Spleen (tissue), 11 donors: ENCODE data around the gene CD38. TPM values are rescaled to one million over a fixed set of nuclear protein-coding genes. Genes with fewer than 3 reads are reported as not detected.

ENCODE experiments used
- DNase-seq: peaks from one replicate; pipeline ENCODE4 v3.0.0-alpha.2; 2020
- H3K27ac ChIP-seq, 8 donors: fragments of 200-600 bp; sonication (generic) in 7 of 8; 1 replicate in 4 of 8; 2 replicates in 4 of 8; pipeline versions ENCODE4 v1.5.0 to v1.8.0; 2016 to 2021; ENCODE audit warnings: inconsistent platforms in 4 of 8, mild to moderate bottlenecking in 4 of 8, moderate library complexity in 1 of 8
- H3K27me3 ChIP-seq, 7 donors: fragments of 200-600 bp; sonication (generic) in 6 of 7; replicated peaks in 1 of 7; 1 replicate in 4 of 7; 2 replicates in 3 of 7; pipeline versions ENCODE4 v1.5.0 to v1.8.0; 2016 to 2021; ENCODE audit warnings: inconsistent platforms in 3 of 7, mild to moderate bottlenecking in 1 of 7
- H3K36me3 ChIP-seq, 6 donors: fragments of 200-600 bp; sonication (generic) in 5 of 6; 1 replicate in 4 of 6; 2 replicates in 2 of 6; pipeline versions ENCODE4 v1.5.0 to v1.8.0; 2016 to 2021; ENCODE audit warnings: inconsistent platforms in 2 of 6
- H3K4me1 ChIP-seq, 6 donors: fragments of 200-600 bp; sonication (generic) in 5 of 6; 1 replicate in 3 of 6; 2 replicates in 3 of 6; pipeline versions ENCODE4 v1.5.0 to v1.8.0; 2016 to 2021; ENCODE audit warnings: inconsistent platforms in 3 of 6
- H3K4me3 ChIP-seq, 8 donors: fragments of 200-600 bp; sonication (generic) in 7 of 8; 1 replicate in 4 of 8; 2 replicates in 4 of 8; pipeline versions ENCODE4 v1.5.0 to v1.8.0; 2016 to 2021; ENCODE audit warnings: inconsistent platforms in 4 of 8, mild to moderate bottlenecking in 4 of 8, moderate library complexity in 2 of 8
- H3K9me3 ChIP-seq, 8 donors: fragments of 200-600 bp; sonication (generic) in 7 of 8; 1 replicate in 4 of 8; 2 replicates in 4 of 8; pipeline versions ENCODE4 v1.5.0 to v1.8.0; 2016 to 2021; ENCODE audit warnings: inconsistent platforms in 4 of 8
- CTCF ChIP-seq, 11 experiments: fragments of 200-600 bp in 7 of 11; fragments of 450-650 bp in 4 of 11; sonication (generic) in 4 of 11; IDR thresholded peaks in 8 of 11; conservative IDR thresholded peaks in 3 of 11; 1 replicate in 7 of 11; 2 replicates in 4 of 11; pipeline versions ENCODE4 v1.4.0 to v1.8.0; 2016 to 2021; ENCODE audit warnings: antibody characterized with exemption in 11 of 11, inconsistent platforms in 4 of 11, mild to moderate bottlenecking in 1 of 11
- POLR2A ChIP-seq, 3 donors: fragments of 450-650 bp; IDR thresholded peaks; one replicate each; pipeline ENCODE4 v1.5.1; 2017; ENCODE audit warnings: antibody characterized with exemption in 3 of 3, mild to moderate bottlenecking in 1 of 3
- POLR2AphosphoS5 ChIP-seq, 3 donors: sonication (generic); formaldehyde crosslinking; IDR thresholded peaks; one replicate each; pipeline ENCODE4 v1.5.1; 2017; ENCODE audit warnings: antibody characterized with exemption in 3 of 3
- WGBS, 5 donors: extraction: QIAGEN DNeasy Blood & Tissue Kit in 3 of 5; methylation state at CpG; one replicate each; pipeline versions ENCODE4 v1.1.5 to v1.1.7; 2013 to 2018; 5-methylcytosine and 5-hydroxymethylcytosine counted together
- intact Hi-C: fragments of 100-400 bp; cut with DNase I; formaldehyde crosslinking; loops from one replicate; pipeline ENCODE4 v1.15.0; 2023; ENCODE audit warnings: low total_unique reads
- polyA plus RNA-seq, 3 donors: library from polyadenylated mRNA; stranded (reverse); fragments of 200-250 nt; gene quantifications; one replicate each; pipeline ENCODE4 v1.2.1, GENCODE V29; 2013
- total RNA-seq, 7 donors: library from RNA; depleted of rRNA in 3 of 7; stranded (reverse); fragments of >200 nt in 3 of 7; fragmentation: NEBNext Ultra II Directional in 4 of 7; extraction: Animal tissue kit (Norgen Biotek cat#: 25700) in 4 of 7; gene quantifications; one replicate each; pipeline versions ENCODE4 v1.1.0 to v1.2.1, GENCODE V29; 2016 to 2021
- donor health status: healthy with polysubstance abuse.
- donor health status: DM: no; HTN: no; CAD: no; lungs with moderate emphysema.
- donor health status: DM: no; HTN: no; CAD: no.
- donor health status: Bipolar disorder and iron deficiency.
- donor health status: healthy.
- donor health status: DM: no; HTN: no; CAD: no.
- donor health status: DM: yes; HTN: yes; CAD: no.

CD38 gene
- total and polyA plus RNA-seq, 10 donors = 4.9 to 92.9 (median 54.4) TPM

DNA sequence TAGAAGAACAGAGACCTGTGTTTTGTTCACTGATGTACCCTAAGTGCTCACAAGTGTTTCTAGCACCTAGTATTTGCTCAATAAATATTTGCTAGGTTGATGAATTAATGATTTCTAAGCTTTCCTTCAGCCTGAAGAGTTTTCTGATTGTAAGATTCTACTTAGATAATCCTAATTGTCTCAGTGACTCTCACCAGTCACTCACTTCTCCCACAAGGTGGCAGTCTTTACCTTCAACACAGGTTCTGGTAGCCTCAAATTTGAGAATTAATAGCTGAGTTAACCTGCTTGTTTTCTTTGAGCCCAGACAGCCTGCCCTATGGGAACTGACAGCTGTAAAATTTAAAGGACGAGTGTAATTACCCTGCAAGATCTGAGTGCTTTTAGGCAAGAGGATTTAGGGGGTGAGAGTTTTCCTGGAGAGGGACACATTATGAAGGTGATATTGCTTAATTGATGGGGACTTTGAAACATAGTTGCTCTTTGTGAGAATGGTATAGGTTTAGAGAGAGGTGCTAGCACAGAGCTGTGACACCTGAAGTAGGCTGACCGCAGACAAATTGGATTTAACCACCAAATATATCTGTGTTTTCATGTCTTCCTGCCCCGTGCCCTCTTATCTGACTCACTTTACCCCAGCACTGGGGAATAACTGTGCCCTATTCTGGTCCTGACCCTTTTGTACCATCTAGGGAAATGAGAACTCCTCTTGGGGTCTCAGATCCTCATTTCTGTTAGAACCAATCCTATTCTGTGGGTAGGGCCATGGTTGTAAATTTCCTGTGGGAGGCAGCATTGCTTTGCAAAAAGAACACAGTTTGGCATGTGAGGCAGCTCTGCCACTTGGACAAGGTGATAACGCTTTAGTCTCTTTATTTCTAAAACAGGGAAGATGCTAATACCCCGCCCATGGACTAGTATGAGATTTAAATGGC, 27.7 kb downstream of the CD38 start:
- Histone ChIP-seq H3K9me3 (no peaks in the 10 kb centered on the region), H3K27ac (peak overlapping the region in 1 of 8 donors; percentile 41), H3K36me3 (no peaks in the 10 kb centered on the region), H3K4me3 (no peak overlapping the region), H3K4me1 (peaks cover 8 to 63% (median 40%) of the 10 kb centered on the region in 6 donors), H3K27me3 (no peaks in the 10 kb centered on the region)
- DNase-seq = no peak
- TF ChIP-seq POLR2A (IDR thresholded peaks at IDR 0.05) (no peak), CTCF (IDR thresholded peaks at IDR 0.05 in 8 of 11, conservative IDR thresholded peaks at IDR 0.05 in 3 of 11) (peak; percentile 58 to 76 (median 69)), POLR2AphosphoS5 (IDR thresholded peaks at IDR 0.05) (no peak)
- intact Hi-C loops = loop anchor here (5.0 to 10.0 kb wide), 3 partner anchors 71 to 196 kb away; no protein-coding TSS in a partner anchor
- WGBS, 5 donors = 47 to 60% (median 54%) methylated on average over 5 of the region's 5 CpGs

- TF ChIP-seq CTCF (IDR thresholded peaks at IDR 0.05 in 8 of 11, conservative IDR thresholded peaks at IDR 0.05 in 3 of 11) (no peak), POLR2A (IDR thresholded peaks at IDR 0.05) (no peak), POLR2AphosphoS5 (IDR thresholded peaks at IDR 0.05) (peak in 1 of 3 donors; percentile 11)
- peak overlapping the region in 7 of 8 donors; percentile 61 to 84 (median 75) for H3K27ac ChIP-seq
- no peaks in the 10 kb centered on the region for H3K9me3 ChIP-seq
- peak overlapping the region in 2 of 8 donors; percentile 21 to 53 for H3K4me3 ChIP-seq
- H3K36me3 ChIP-seq = no peaks in the 10 kb centered on the region
- 10 to 22% (median 12%) methylated on average over 5 of the region's 5 CpGs for WGBS, 5 donors
- no peaks in the 10 kb centered on the region for H3K27me3 ChIP-seq
- peaks cover 8 to 62% (median 42%) of the 10 kb centered on the region in 6 donors for H3K4me1 ChIP-seq
- no peak for DNase-seq
- intact Hi-C loops = loop anchor here (5.0 to 10.0 kb wide), 3 partner anchors 74 to 193 kb away; no protein-coding TSS in a partner anchor
Observed at GRCh38 chr4:15809058-15809457, 30.9 kb downstream of the CD38 start.

DNA sequence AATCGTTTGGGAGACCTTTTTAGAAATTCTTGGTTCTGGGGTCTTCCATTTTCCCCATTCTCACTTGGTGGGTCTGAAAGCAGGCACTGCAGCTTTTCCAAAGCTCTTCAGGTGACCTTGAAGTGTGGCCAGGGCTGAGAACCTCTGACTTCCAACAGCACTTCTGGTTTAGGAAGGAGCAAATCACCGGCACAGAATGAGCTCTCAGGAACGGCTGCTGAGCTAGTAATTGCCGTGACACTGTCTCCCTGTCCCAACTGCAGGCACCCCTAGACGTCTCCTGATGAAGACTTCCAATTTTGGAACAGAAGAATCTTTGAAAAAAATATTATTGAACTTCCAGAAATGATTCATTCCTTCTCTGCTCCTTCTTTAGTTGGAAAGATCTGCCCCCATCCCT, 31.3 kb downstream of the CD38 start:
- Histone ChIP-seq H3K9me3 (no peaks in the 10 kb centered on the region), H3K36me3 (no peaks in the 10 kb centered on the region), H3K27me3 (no peaks in the 10 kb centered on the region), H3K27ac (peak overlapping the region; percentile 35 to 84 (median 72)), H3K4me1 (peaks cover 8 to 60% (median 42%) of the 10 kb centered on the region in 6 donors), H3K4me3 (peak overlapping the region in 2 of 8 donors; percentile 21 to 53)
- WGBS, 5 donors = 16 to 53% (median 28%) methylated on average over 5 of the region's 5 CpGs
- intact Hi-C loops = loop anchor here (5.0 to 10.0 kb wide), 3 partner anchors 75 to 193 kb away; no protein-coding TSS in a partner anchor
- no peak for DNase-seq
- TF ChIP-seq CTCF (IDR thresholded peaks at IDR 0.05 in 8 of 11, conservative IDR thresholded peaks at IDR 0.05 in 3 of 11) (no peak), POLR2AphosphoS5 (IDR thresholded peaks at IDR 0.05) (peak in 1 of 3 donors; percentile 2), POLR2A (IDR thresholded peaks at IDR 0.05) (no peak)
